Measurements from ENCODE around the gene PRSS21.

PRSS21 gene

DNA sequence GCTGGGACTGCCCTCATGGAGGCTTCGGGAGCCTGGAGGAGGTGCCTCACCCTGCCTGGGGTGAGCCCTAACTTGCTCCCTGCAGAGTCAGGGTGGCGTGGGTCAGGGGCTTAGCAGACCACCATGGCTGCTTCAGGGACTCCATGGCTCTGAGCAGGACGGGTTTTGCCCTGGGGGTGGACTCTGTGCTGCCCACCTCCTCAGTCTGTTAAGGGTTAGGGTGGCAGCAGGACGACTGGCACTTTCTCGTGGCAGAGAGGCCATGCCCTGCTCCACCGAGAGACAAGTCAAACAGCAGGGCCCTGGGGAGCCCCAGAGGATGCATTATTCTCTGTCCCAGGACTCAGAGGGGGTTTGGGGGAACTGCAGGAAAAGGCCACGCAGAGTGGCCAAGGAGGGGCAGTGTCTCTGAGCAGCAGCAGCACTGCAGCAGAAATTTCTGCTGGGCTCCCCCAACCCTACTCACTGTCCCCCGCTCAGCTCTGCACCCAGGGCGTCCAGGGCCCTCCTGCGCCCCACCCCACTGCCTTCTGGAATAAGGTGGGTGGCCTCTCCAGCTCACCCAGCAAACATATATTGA lies 42.7 kb downstream of the PRSS21 start:
- DNase-seq = no peak
- Mint-ChIP-seq H3K4me3 (no peak overlapping the region), H3K36me3 (peaks cover 0 to 8% of the 10 kb centered on the region in 2 donors), H3K27ac (no peak overlapping the region), H3K9me3 (peaks cover 5% of the 10 kb centered on the region in 2 donors), H3K27me3 (peaks cover 35 to 56% of the 10 kb centered on the region in 2 donors), H3K4me1 (peaks cover 3 to 8% of the 10 kb centered on the region in 2 donors)
- ATAC-seq (replicated peaks) = no peak

DNA sequence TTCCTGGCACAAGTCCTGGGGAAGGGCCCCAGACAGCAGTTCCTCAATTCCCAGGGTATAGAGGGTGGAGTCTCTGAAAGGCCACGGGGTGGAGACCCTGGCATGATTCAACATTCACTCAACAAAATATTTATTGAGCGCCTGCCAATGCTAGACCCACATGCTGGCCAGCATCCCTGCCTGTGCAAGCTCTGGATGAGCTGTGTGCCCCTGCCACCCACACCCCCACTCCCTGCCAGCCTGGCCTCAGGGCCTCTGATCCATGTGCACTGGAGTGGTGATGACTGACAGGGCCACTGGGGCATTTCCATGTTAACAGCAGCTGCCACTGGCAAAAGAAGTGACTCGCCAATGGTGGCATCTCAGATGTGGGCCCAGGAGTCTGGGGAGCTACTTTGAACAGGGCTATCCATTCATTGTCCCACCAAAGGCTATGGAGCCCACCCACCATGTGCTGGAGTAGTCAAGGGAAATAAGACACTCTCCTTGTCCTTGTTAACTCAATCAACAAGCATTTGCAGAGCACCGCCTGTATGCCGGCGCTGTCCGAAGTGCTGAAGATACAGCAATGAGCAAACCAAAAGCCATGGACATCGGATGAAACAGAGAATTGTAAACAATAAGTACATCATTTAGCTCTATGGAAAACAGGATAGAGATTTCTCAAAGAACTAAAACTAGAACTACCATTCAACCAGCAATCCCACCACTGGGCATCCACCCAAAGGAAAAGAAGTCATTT lies 44.0 kb downstream of the PRSS21 start:
- no peak for DNase-seq
- Mint-ChIP-seq H3K4me3 (no peak overlapping the region), H3K4me1 (peaks cover 3 to 8% of the 10 kb centered on the region in 2 donors), H3K27me3 (peaks cover 42 to 55% of the 10 kb centered on the region in 2 donors), H3K27ac (no peak overlapping the region), H3K9me3 (peaks cover 5% of the 10 kb centered on the region in 2 donors), H3K36me3 (peaks cover 0 to 3% of the 10 kb centered on the region in 2 donors)
- no peak for ATAC-seq (replicated peaks)

DNA sequence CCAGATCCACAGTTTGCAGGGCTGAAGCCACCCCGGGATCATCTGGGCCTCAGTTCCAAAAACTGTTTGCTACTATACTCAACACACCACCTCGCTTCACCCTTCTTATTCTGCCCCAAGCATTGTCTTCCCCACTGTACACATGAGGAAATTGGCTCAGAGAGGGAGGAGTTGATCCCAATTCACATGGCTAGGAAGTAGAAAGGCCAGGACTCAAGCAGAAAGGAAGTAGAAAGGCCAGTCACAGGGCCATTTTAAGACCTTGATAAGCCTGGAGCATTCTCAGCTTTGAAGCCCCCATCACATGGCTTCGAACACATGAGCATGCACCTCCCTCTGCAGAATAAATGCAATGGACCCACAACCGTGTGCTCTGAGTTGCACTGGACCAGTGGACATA lies 48.6 kb downstream of the PRSS21 start:
- Mint-ChIP-seq H3K27me3 (peaks cover 23 to 24% of the 10 kb centered on the region in 2 donors), H3K36me3 (peaks cover 0 to 3% of the 10 kb centered on the region in 2 donors), H3K4me3 (no peak overlapping the region), H3K9me3 (peaks cover 2 to 5% of the 10 kb centered on the region in 2 donors), H3K4me1 (no peaks in the 10 kb centered on the region), H3K27ac (no peak overlapping the region)
- DNase-seq (no peak), ATAC-seq (replicated peaks) (no peak)

DNA sequence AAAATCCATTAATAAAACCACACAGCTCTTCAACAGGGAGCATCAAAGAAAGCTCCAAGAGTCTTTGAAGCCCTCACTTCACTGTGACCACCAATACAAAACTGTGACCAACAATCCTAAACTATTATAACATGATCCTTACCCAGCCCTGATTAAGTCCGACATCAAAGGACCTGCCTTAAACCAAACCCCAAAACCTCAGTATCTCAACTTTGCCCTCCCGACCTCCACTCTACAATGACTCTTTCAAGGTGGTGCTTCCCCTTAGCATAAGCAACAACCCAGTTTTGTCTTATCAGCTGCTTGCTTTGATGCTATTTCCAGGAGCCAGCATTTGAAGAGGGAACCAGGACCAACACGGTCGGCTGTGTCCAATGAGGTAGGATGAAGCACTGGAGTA lies 49.4 kb downstream of the PRSS21 start:
- H3K4me1 Mint-ChIP-seq = no peaks in the 10 kb centered on the region
- no peak for DNase-seq
- peaks cover 0 to 3% of the 10 kb centered on the region in 2 donors for H3K36me3 Mint-ChIP-seq
- peak overlapping the region; percentile 37 for H3K27ac Mint-ChIP-seq
- H3K9me3 Mint-ChIP-seq = peaks cover 0 to under 1% of the 10 kb centered on the region in 2 donors
- ATAC-seq (replicated peaks) = no peak
- H3K4me3 Mint-ChIP-seq = peak overlapping the region in 1 of 2 donors; percentile 2
- peaks cover 19 to 21% of the 10 kb centered on the region in 2 donors for H3K27me3 Mint-ChIP-seq

DNA sequence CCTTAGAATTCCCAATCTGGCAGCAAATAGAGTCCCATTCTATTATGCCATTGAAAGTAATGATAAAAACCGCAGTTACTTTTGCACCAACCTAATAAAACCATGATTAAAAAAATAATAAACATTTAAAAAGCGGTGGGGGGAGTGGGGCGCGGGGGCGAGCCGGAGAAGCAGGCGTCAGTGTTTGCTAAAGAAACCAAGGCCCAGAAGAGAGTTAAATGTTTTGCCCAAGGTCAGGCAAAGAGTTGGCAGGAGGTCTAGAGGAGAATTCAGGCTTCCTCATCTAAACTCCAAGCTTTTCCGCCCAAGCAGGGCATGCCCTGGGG lies 50.6 kb downstream of the PRSS21 start:
- Mint-ChIP-seq H3K36me3 (peaks cover 0 to 3% of the 10 kb centered on the region in 2 donors), H3K4me3 (peak overlapping the region; percentile 96 to 97), H3K4me1 (no peaks in the 10 kb centered on the region), H3K27me3 (peaks cover 20 to 23% of the 10 kb centered on the region in 2 donors), H3K27ac (peak overlapping the region; percentile 99), H3K9me3 (no peaks in the 10 kb centered on the region)
- DNase-seq (no peak), ATAC-seq (replicated peaks) (no peak)

DNA sequence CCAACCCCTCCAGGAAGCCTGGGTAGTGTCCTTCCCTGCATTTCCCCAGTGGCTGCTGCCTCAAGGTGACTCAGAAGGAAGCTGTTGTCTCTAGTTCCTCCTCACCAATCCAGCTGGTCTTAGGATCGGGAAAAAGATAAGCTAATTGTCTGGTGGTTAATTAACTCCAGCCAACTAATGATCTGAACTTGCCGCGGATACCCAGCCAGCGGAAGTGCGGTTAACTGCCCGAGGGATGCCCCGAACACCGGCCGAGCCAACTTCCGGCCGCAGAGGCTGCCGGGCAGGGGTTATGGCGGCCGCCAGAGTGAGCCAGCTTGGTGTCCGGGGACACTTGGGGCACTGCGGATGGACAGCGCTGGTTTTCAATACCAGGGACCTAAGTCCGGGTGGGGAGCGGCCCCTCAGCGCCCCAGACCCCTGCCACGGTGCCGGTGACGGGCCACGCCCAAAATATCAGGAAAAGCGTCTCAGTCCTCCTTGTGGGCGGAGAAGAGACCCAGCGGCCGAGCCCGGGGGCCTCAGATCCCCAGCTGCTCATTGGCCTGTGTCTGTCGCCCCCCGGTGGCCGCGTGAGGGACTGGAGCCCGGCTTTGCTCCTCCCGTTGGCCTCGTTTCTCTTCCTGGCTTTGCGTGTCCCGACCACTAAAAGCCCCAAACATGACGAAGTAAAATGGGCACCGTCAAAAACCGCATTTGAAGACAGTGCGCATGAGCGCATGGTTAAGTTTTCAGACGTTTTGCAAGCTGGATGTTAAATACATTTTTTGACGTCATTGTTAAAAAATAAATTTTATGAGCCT lies 51.2 kb downstream of the PRSS21 start:
- no peaks in the 10 kb centered on the region for H3K9me3 Mint-ChIP-seq
- DNase-seq (peak; percentile 96), ATAC-seq (replicated peaks) (peak; percentile 96)
- peaks cover 20 to 23% of the 10 kb centered on the region in 2 donors for H3K27me3 Mint-ChIP-seq
- peak overlapping the region; percentile 96 to 97 for H3K4me3 Mint-ChIP-seq
- H3K4me1 Mint-ChIP-seq = no peaks in the 10 kb centered on the region
- H3K36me3 Mint-ChIP-seq = peaks cover 0 to 3% of the 10 kb centered on the region in 2 donors
- H3K27ac Mint-ChIP-seq = peak overlapping the region; percentile 99

All from stimulated activated naive B cell treated with anti-CD40 and anti-IgM and Interleukin-4, amounts not matched to agents 10 μg/mL and 1 μg/mL and 100 μg/mL, for 72 hours (primary cell).